Hematopoietic multipotent progenitor cell (in vitro differentiated cells): ENCODE measurements around the gene SPOP. TPM values are rescaled to one million over a fixed set of nuclear protein-coding genes. Genes with fewer than 3 reads are reported as not detected.

Source experiments
- DNase-seq, 3 donors: peaks; one replicate each; pipeline ENCODE4 v3.0.0-alpha.2; 2011 to 2015; ENCODE audit warnings: low read depth in 2 of 3, low spot score in 2 of 3
- total RNA-seq: library from RNA; depleted of rRNA; stranded (reverse); fragments of >200 nt; gene quantifications from one replicate; pipeline ENCODE4 v1.2.3, GENCODE V29; 2012

The SPOP gene
- total RNA-seq, 1 donor, result 77.8 TPM

GRCh38 chr17:49588726-49589576 is 88.9 kb downstream of the SPOP start:
- DNase-seq, result no peak

GRCh38 chr17:49588312-49588711 is 89.6 kb downstream of the SPOP start:
- no peak for DNase-seq

- no peak for DNase-seq
Measured at GRCh38 chr17:49587366-49588073, 90.4 kb downstream of the SPOP start.

- no peak for DNase-seq
Measured at GRCh38 chr17:49585422-49586027, 92.4 kb downstream of the SPOP start.

GRCh38 chr17:49583889-49584288 is 94.0 kb downstream of the SPOP start:
- no peak for DNase-seq

GRCh38 chr17:49583226-49583625 is 94.7 kb downstream of the SPOP start:
- no peak for DNase-seq

GRCh38 chr17:49582789-49583188 is 95.1 kb downstream of the SPOP start:
- no peak for DNase-seq

GRCh38 chr17:49582055-49582722 is 95.7 kb downstream of the SPOP start:
- DNase-seq, result no peak

GRCh38 chr17:49581648-49581998 is 96.3 kb downstream of the SPOP start:
- no peak for DNase-seq

GRCh38 chr17:49580981-49581647 is 96.8 kb downstream of the SPOP start:
- DNase-seq, result no peak

- DNase-seq, result no peak
Measured at GRCh38 chr17:49580055-49580721, 97.7 kb downstream of the SPOP start.

GRCh38 chr17:49579522-49579921 is 98.4 kb downstream of the SPOP start:
- no peak for DNase-seq

- DNase-seq, result no peak
Measured at GRCh38 chr17:49578952-49579500, 98.9 kb downstream of the SPOP start.

GRCh38 chr17:49578414-49578813 is 99.5 kb downstream of the SPOP start:
- no peak for DNase-seq

- no peak for DNase-seq
Measured at GRCh38 chr17:49577963-49578362, 99.9 kb downstream of the SPOP start.

GRCh38 chr17:49577650-49577934 is 100.3 kb downstream of the SPOP start:
- no peak for DNase-seq

- no peak for DNase-seq
Measured at GRCh38 chr17:49576917-49577649, 100.8 kb downstream of the SPOP start.

- no peak for DNase-seq
Measured at GRCh38 chr17:49576088-49576916, 101.6 kb downstream of the SPOP start.
